DND-41 (cell line): ENCODE measurements around the gene STK32B.

ENCODE experiments used
- ATAC-seq: fragments of 200-7000 bp; cut with Tn5 transposase; 3 replicates; pipeline ENCODE4 v1.9.1; 2021; ENCODE audit warnings: low read depth; ENCODE audit not compliant: insufficient read depth
- DNase-seq: peaks from one replicate; pipeline ENCODE4 v3.0.0-alpha.2; 2020
- H2AFZ ChIP-seq: 2 replicates; pipeline ENCODE4 v1.6.0; 2012; ENCODE audit warnings: low read depth, low read length
- H3K27ac ChIP-seq: 2 replicates; pipeline ENCODE4 v1.5.1; 2012; ENCODE audit warnings: low read length, inconsistent platforms
- H3K27me3 ChIP-seq: fragments of 200-600 bp; sonication (generic); 2 replicates; pipeline ENCODE4 v1.6.0; 2012; ENCODE audit warnings: low read length, mild to moderate bottlenecking, inconsistent platforms; ENCODE audit not compliant: insufficient read depth, poor library complexity
- H3K36me3 ChIP-seq: 2 replicates; pipeline ENCODE4 v1.5.1; 2012; ENCODE audit warnings: low read length, inconsistent platforms; ENCODE audit not compliant: insufficient read depth
- H3K4me1 ChIP-seq: 2 replicates; pipeline ENCODE4 v1.5.1; 2012; ENCODE audit warnings: mild to moderate bottlenecking, low read length; ENCODE audit not compliant: insufficient read depth
- H3K4me2 ChIP-seq: 2 replicates; pipeline ENCODE4 v1.6.0; 2012; ENCODE audit warnings: mild to moderate bottlenecking, moderate library complexity, low read length, inconsistent platforms; ENCODE audit not compliant: insufficient read depth
- H3K4me3 ChIP-seq, 2 experiments: fragments of 200-600 bp in 1 of 2; shearing (Covaris generic) in 1 of 2; 2 replicates each; pipeline ENCODE4 v1.5.1; 2012 to 2016; ENCODE audit warnings: inconsistent platforms in 2 of 2, low read length in 2 of 2, mild to moderate bottlenecking in 2 of 2, low read depth in 1 of 2, moderate library complexity in 1 of 2
- H3K79me2 ChIP-seq: 2 replicates; pipeline ENCODE4 v1.6.0; 2012; ENCODE audit warnings: low read length, inconsistent platforms; ENCODE audit not compliant: insufficient read depth
- H3K9ac ChIP-seq: 2 replicates; pipeline ENCODE4 v1.6.0; 2012; ENCODE audit warnings: low read depth, mild to moderate bottlenecking, inconsistent platforms, low read length, moderate library complexity
- H3K9me3 ChIP-seq: 2 replicates; pipeline ENCODE4 v1.5.1; 2012; ENCODE audit warnings: low read length, moderate library complexity, mild to moderate bottlenecking, inconsistent platforms; ENCODE audit not compliant: insufficient read depth, severe bottlenecking
- H4K20me1 ChIP-seq: 2 replicates; pipeline ENCODE4 v1.6.0; 2012; ENCODE audit warnings: low read length; ENCODE audit not compliant: insufficient read depth
- EZH2 ChIP-seq: IDR thresholded peaks from 3 replicates; pipeline ENCODE4 v1.6.1; 2012; ENCODE audit warnings: borderline replicate concordance, low read depth, mild to moderate bottlenecking, moderate library complexity, low read length, inconsistent platforms; ENCODE audit not compliant: severe bottlenecking
- TF ChIP-seq, protein P1 (sequence below): IDR thresholded peaks from 2 replicates; pipeline ENCODE4 v1.5.1; 2012; ENCODE audit warnings: borderline replicate concordance, low read length, moderate library complexity, mild to moderate bottlenecking; ENCODE audit not compliant: poor library complexity, severe bottlenecking; ENCODE audit errors: extremely low read depth

STK32B gene

DNA sequence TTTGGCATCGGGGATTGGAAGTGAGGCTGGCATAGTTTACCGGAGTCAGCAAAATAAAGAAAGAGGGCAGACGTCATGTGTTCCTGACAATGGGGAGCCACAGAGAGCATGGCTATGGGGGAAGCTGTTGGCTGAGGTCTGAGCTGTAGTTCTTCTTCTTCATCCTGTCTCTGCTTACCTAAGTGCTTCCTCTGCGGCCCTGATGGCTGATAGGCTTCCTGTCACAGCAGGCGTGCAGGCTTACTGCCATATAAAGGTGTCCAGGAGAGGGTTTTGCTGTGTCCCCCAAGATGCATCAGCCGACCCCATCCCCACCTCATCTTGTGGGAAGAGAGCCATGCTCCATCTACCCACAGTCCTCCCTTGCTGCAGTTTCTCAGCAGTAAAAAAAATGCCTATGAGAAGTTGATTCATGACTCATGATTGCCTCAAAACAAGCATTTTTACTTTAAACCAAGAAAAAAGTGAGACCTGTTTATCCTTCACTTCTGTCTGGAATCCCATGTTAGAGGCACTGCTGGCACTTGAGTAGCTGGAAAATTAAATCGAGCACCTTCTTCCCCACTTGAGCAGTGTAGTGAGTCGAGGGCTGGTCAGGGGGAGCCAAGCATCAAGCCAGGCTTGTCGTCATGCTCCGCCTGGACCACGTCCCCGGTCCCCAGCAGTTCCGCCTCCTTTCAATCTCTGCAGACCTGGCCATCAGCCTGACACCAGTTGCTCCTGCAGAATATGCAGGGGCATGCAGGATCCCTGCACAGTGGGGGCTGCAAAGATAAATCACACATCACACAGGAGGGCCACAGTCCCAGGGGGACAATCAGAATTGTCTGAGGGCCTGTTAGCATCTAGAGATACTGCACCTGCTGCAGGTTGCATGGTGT lies 419.3 kb downstream of the STK32B start:
- Histone ChIP-seq H4K20me1 (no peaks in the 10 kb centered on the region), H3K9me3 (no peaks in the 10 kb centered on the region), H3K27ac (no peak overlapping the region), H2AFZ (no peak overlapping the region), H3K4me3 (no peak overlapping the region), H3K4me2 (no peak overlapping the region), H3K36me3 (peaks cover 17% of the 10 kb centered on the region; the same call in 1 of the 2 replicates), H3K9ac (no peak overlapping the region), H3K27me3 (no peaks in the 10 kb centered on the region), H3K4me1 (no peaks in the 10 kb centered on the region), H3K79me2 (no peaks in the 10 kb centered on the region)
- ATAC-seq: no peak
- no peak for DNase-seq
- TF ChIP-seq, protein P1, sequence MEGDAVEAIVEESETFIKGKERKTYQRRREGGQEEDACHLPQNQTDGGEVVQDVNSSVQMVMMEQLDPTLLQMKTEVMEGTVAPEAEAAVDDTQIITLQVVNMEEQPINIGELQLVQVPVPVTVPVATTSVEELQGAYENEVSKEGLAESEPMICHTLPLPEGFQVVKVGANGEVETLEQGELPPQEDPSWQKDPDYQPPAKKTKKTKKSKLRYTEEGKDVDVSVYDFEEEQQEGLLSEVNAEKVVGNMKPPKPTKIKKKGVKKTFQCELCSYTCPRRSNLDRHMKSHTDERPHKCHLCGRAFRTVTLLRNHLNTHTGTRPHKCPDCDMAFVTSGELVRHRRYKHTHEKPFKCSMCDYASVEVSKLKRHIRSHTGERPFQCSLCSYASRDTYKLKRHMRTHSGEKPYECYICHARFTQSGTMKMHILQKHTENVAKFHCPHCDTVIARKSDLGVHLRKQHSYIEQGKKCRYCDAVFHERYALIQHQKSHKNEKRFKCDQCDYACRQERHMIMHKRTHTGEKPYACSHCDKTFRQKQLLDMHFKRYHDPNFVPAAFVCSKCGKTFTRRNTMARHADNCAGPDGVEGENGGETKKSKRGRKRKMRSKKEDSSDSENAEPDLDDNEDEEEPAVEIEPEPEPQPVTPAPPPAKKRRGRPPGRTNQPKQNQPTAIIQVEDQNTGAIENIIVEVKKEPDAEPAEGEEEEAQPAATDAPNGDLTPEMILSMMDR: no peak
- no peak for TF ChIP-seq EZH2

DNA sequence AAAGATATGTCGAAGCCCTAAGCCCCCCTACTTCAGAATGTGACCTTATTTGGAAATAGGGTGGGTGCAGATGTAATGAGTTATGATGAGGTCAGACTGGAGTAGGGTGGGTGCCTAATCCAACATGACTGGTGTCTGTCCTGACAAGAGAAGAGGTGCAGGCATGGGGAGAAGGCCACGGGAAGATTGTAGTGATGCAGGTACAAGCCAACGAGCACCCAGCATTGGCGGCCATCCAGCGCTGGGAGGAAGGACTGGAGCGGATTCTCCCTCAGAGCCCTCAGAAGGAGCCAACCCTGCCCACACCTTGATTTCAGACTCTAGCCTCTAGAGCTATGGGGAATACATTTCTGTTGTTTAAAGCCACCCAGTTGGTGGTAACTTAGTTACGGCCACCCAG lies 419.9 kb downstream of the STK32B start:
- H3K4me2 ChIP-seq: no peak overlapping the region
- TF ChIP-seq, protein P1: no peak
- TF ChIP-seq EZH2: no peak
- no peak for DNase-seq
- H3K36me3 ChIP-seq: peaks cover 17% of the 10 kb centered on the region; the same call in 1 of the 2 replicates
- no peak for ATAC-seq
- no peak overlapping the region for H3K27ac ChIP-seq
- no peaks in the 10 kb centered on the region for H3K9me3 ChIP-seq
- H2AFZ ChIP-seq: no peak overlapping the region
- H3K4me3 ChIP-seq: no peak overlapping the region
- no peaks in the 10 kb centered on the region for H4K20me1 ChIP-seq
- no peaks in the 10 kb centered on the region for H3K27me3 ChIP-seq
- H3K4me1 ChIP-seq: no peaks in the 10 kb centered on the region
- H3K79me2 ChIP-seq: no peaks in the 10 kb centered on the region
- H3K9ac ChIP-seq: no peak overlapping the region

DNA sequence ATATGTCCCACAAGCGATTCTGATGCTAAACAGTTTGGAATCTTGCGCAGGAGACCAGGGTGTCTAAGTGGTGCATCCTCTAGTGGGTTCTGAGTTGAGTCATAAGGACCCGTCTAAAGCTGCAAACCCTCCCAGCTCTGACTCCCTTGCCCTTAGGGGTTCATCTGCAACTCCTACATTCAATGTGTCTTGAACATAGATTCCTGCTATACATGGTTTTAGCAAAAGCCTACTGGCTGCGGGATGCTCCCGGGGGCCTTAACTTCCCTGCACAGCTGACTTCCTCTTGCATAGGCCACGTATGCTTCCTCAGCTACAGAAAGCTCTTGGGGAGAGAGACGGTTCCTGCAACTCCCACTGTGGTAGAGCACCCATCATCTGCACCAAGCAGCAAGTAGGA lies 420.4 kb downstream of the STK32B start:
- Histone ChIP-seq H3K4me2 (no peak overlapping the region), H3K9me3 (no peaks in the 10 kb centered on the region), H3K9ac (no peak overlapping the region), H3K4me3 (no peak overlapping the region), H4K20me1 (no peaks in the 10 kb centered on the region), H3K36me3 (peaks cover 17% of the 10 kb centered on the region; the same call in 1 of the 2 replicates), H3K4me1 (no peaks in the 10 kb centered on the region), H2AFZ (no peak overlapping the region), H3K27ac (no peak overlapping the region), H3K79me2 (no peaks in the 10 kb centered on the region), H3K27me3 (no peaks in the 10 kb centered on the region)
- DNase-seq (no peak), ATAC-seq (no peak)
- TF ChIP-seq, protein P1: no peak
- TF ChIP-seq EZH2: no peak
